Peyer's patch (tissue), 4 donors: ENCODE results near the gene RNF187. TPM values are rescaled to one million over a fixed set of nuclear protein-coding genes. Genes with fewer than 3 reads are reported as not detected.

Experiments
- DNase-seq, 3 donors: peaks; one replicate each; pipeline ENCODE4 v3.0.0-alpha.2; 2017 to 2019
- H3K27ac ChIP-seq, 4 donors: fragments of 200-600 bp; sonication (generic); one replicate each; pipeline ENCODE4 v1.5.1; 2016 to 2019
- H3K27me3 ChIP-seq, 2 donors: fragments of 200-600 bp; sonication (generic); one replicate each; pipeline ENCODE4 v1.5.1; 2019
- H3K36me3 ChIP-seq, 3 donors: fragments of 200-600 bp; sonication (generic); one replicate each; pipeline ENCODE4 v1.5.1; 2016 to 2019
- H3K4me1 ChIP-seq, 4 donors: fragments of 200-600 bp; sonication (generic); one replicate each; pipeline ENCODE4 v1.5.1; 2016 to 2019
- H3K4me3 ChIP-seq, 4 donors: fragments of 200-600 bp; sonication (generic); 1 replicate in 3 of 4; 2 replicates in 1 of 4; pipeline ENCODE4 v1.5.1; 2016 to 2019; ENCODE audit warnings: mild to moderate bottlenecking in 1 of 4
- H3K9me3 ChIP-seq, 4 donors: fragments of 200-600 bp; sonication (generic); one replicate each; pipeline ENCODE4 v1.5.1; 2016 to 2019; ENCODE audit warnings: mild to moderate bottlenecking in 1 of 4
- POLR2A ChIP-seq, 2 donors: fragments of 450-650 bp; IDR thresholded peaks; one replicate each; pipeline ENCODE4 v1.5.1; 2017; ENCODE audit warnings: antibody characterized with exemption in 2 of 2, mild to moderate bottlenecking in 2 of 2, moderate library complexity in 2 of 2
- small RNA-seq, 2 donors: library from RNA; depleted of rRNA; stranded (forward); fragments of <200 nt; gene quantifications; one replicate each; pipeline ENCODE3, GENCODE V24; 2016
- total RNA-seq, 4 donors: library from RNA; depleted of rRNA; stranded (reverse); fragments of >200 nt; gene quantifications; one replicate each; pipeline ENCODE4 v1.1.0, GENCODE V29; 2016

RNF187 gene
- total RNA-seq, 4 donors from 2014 or later, result 28.9 to 38.9 (median 37.3) TPM

- Histone ChIP-seq H3K4me3 (no peak overlapping the region), H3K27me3 (no peaks in the 10 kb centered on the region), H3K36me3 (no peaks in the 10 kb centered on the region), H3K27ac (no peak overlapping the region), H3K4me1 (no peaks in the 10 kb centered on the region), H3K9me3 (no peaks in the 10 kb centered on the region)
- no peak for TF ChIP-seq POLR2A (IDR thresholded peaks at IDR 0.05)
- DNase-seq, result peak in 1 of 3 donors; percentile 7
Measured at GRCh38 chr1:228544921-228545591, 57.9 kb downstream of the RNF187 start.

Small RNAs within 50 kb of the gene (small RNA-seq; reads per million reads assigned to genes)
- 0 reads per million in 2 donors for gene MIR4666A

Other genes with a start within 250 kb of the RNF187 start
- gene TRIM11, start 80.5 kb upstream of the RNF187 start, total RNA-seq, result 10 to 100 TPM; 29.6 to 62.6 (median 32.1) TPM
- 1 to 10 TPM in 2 of 4 donors, not detected in 2; 2.5 to 2.7 TPM for gene TRIM17, start 70.5 kb upstream of the RNF187 start, total RNA-seq
- gene RHOU, start 248.1 kb downstream of the RNF187 start, total RNA-seq, result 10 to 100 TPM; 14.0 to 62.0 (median 42.1) TPM